SK-N-SH (cell line): ENCODE results near the gene ABHD8. TPM values are rescaled to one million over a fixed set of nuclear protein-coding genes. Genes with fewer than 3 reads are reported as not detected.

Experiments used
- CTCF ChIA-PET: fragments of 300-600, 350-600 bp; formaldehyde crosslinking; extraction: SDS; loops from one replicate; lab custom pipeline; 2021; lab: Yijun Ruan, JAX
- POLR2A ChIA-PET: fragments of 350-600 bp; sonication (Branson Sonifier 250); formaldehyde crosslinking; extraction: SDS; loops from one replicate; lab custom pipeline; 2020; ENCODE audit warnings: antibody characterized with exemption, inconsistent platforms; lab: Yijun Ruan, JAX
- DNase-seq: peaks from one replicate; pipeline ENCODE4 v3.0.0; 2012
- H2AFZ ChIP-seq: fragments of 200-600 bp; sonication (generic); 2 replicates; pipeline ENCODE4 v1.8.1; 2016; ENCODE audit warnings: antibody characterized with exemption, mild to moderate bottlenecking, low read depth
- H3F3A ChIP-seq: fragments of 200-600 bp; sonication (generic); replicated peaks from 2 replicates; pipeline ENCODE3; 2016; ENCODE audit warnings: antibody characterized with exemption, mild to moderate bottlenecking; ENCODE audit not compliant: insufficient read depth
- H3K27ac ChIP-seq, 2 experiments: fragments of 200-500 bp in 1 of 2; fragments of 200-600 bp in 1 of 2; sonication (Bioruptor generic) in 1 of 2; sonication (generic), shearing (Covaris generic) in 1 of 2; 2 replicates each; pipeline versions ENCODE4 v1.5.1 to v1.6.1; 2014 to 2016; ENCODE audit warnings: low read depth in 2 of 2, inconsistent platforms in 1 of 2, low read length in 1 of 2, mild to moderate bottlenecking in 1 of 2, mixed read lengths in 1 of 2
- H3K27me3 ChIP-seq: fragments of 200-600 bp; sonication (generic), shearing (Covaris generic); 2 replicates; pipeline ENCODE4 v1.6.1; 2016; ENCODE audit warnings: mixed run types; ENCODE audit not compliant: insufficient read depth
- H3K36me3 ChIP-seq, 2 experiments: fragments of 200-500 bp in 1 of 2; fragments of 200-600 bp in 1 of 2; sonication (Bioruptor generic) in 1 of 2; sonication (generic) in 1 of 2; replicated peaks in 1 of 2; 2 replicates each; pipeline versions ENCODE3 to v1.5.1; 2014 to 2016; ENCODE audit warnings: low read length in 1 of 2, mild to moderate bottlenecking in 1 of 2; ENCODE audit not compliant: insufficient read depth in 2 of 2, control insufficient read depth in 1 of 2
- H3K4me1 ChIP-seq, 2 experiments: fragments of 200-500 bp in 1 of 2; fragments of 200-600 bp in 1 of 2; sonication (Bioruptor generic) in 1 of 2; sonication (generic), shearing (Covaris generic) in 1 of 2; 2 replicates each; pipeline versions ENCODE4 v1.5.1 to v1.6.1; 2014 to 2016; ENCODE audit warnings: low read depth in 1 of 2, low read length in 1 of 2, mixed run types in 1 of 2; ENCODE audit not compliant: insufficient read depth in 2 of 2, control insufficient read depth in 1 of 2
- H3K4me2 ChIP-seq: fragments of 200-600 bp; sonication (generic), shearing (Covaris generic); 2 replicates; pipeline ENCODE4 v1.6.1; 2017; ENCODE audit warnings: mixed run types
- H3K4me3 ChIP-seq, 2 experiments: fragments of 200-500 bp in 1 of 2; fragments of 200-600 bp in 1 of 2; sonication (Bioruptor generic) in 1 of 2; sonication (generic), shearing (Covaris generic) in 1 of 2; 2 replicates each; pipeline versions ENCODE4 v1.5.1 to v1.8.1; 2014 to 2016; ENCODE audit warnings: low read depth in 2 of 2, inconsistent platforms in 1 of 2, low read length in 1 of 2, mild to moderate bottlenecking in 1 of 2, mixed read lengths in 1 of 2, moderate library complexity in 1 of 2
- H3K79me2 ChIP-seq: fragments of 200-600 bp; sonication (generic); 2 replicates; pipeline ENCODE4 v1.8.1; 2017; ENCODE audit warnings: mild to moderate bottlenecking; ENCODE audit not compliant: insufficient read depth
- H3K9ac ChIP-seq: fragments of 200-600 bp; sonication (generic); 2 replicates; pipeline ENCODE4 v1.6.1; 2017; ENCODE audit warnings: mixed run types
- H3K9me2 ChIP-seq: fragments of 200-600 bp; sonication (generic); 2 replicates; pipeline ENCODE4 v1.6.1; 2017; ENCODE audit warnings: mixed run types
- H3K9me3 ChIP-seq: fragments of 200-600 bp; sonication (generic); 2 replicates; pipeline ENCODE4 v1.6.1; 2017; ENCODE audit warnings: mixed run types, mild to moderate bottlenecking, moderate library complexity
- H4K20me1 ChIP-seq: fragments of 200-600 bp; sonication (generic); 2 replicates; pipeline ENCODE4 v1.6.1; 2017; ENCODE audit warnings: mild to moderate bottlenecking, mixed run types; ENCODE audit not compliant: insufficient read depth
- CTCF ChIP-seq: fragments of 200-600 bp; sonication (generic); IDR thresholded peaks from 2 replicates; pipeline ENCODE4 v1.6.1; 2017; ENCODE audit warnings: antibody characterized with exemption, mild to moderate bottlenecking, moderate library complexity
- ELF1 ChIP-seq: IDR thresholded peaks from 2 replicates; pipeline ENCODE4 v1.4.0; 2012
- EP300 ChIP-seq, 2 experiments: IDR thresholded peaks; 2 replicates each; pipeline versions ENCODE4 v1.4.0 to v1.6.1; 2012; ENCODE audit warnings: borderline replicate concordance in 1 of 2, low read depth in 1 of 2, low read length in 1 of 2
- FOSL2 ChIP-seq: IDR thresholded peaks from 2 replicates; pipeline ENCODE4 v1.4.0; 2012; ENCODE audit warnings: low read depth, mild to moderate bottlenecking, moderate library complexity, borderline replicate concordance
- GABPA ChIP-seq: IDR thresholded peaks from 2 replicates; pipeline ENCODE4 v1.4.0; 2012; ENCODE audit warnings: low read depth, mild to moderate bottlenecking
- JUND ChIP-seq: IDR thresholded peaks from 2 replicates; pipeline ENCODE4 v1.4.0; 2012
- MEF2A ChIP-seq: IDR thresholded peaks from 2 replicates; pipeline ENCODE4 v1.4.0; 2012; ENCODE audit warnings: low read depth, borderline replicate concordance
- MXI1 ChIP-seq: IDR thresholded peaks from 2 replicates; pipeline ENCODE4 v1.6.1; 2012; ENCODE audit warnings: mild to moderate bottlenecking, low read depth, low read length, improper control_type of control experiment
- NRF1 ChIP-seq: IDR thresholded peaks from 2 replicates; pipeline ENCODE4 v1.6.1; 2012; ENCODE audit warnings: low read depth, mild to moderate bottlenecking, low read length
- POLR2AphosphoS5 ChIP-seq: IDR thresholded peaks from 2 replicates; pipeline ENCODE4 v1.6.1; 2012; ENCODE audit warnings: low read depth, low read length
- SMC3 ChIP-seq: IDR thresholded peaks from 2 replicates; pipeline ENCODE4 v1.6.1; 2012; ENCODE audit warnings: low read depth, low read length, improper control_type of control experiment
- TEAD4 ChIP-seq: IDR thresholded peaks from 2 replicates; pipeline ENCODE4 v1.4.0; 2012; ENCODE audit warnings: mild to moderate bottlenecking, borderline replicate concordance; ENCODE audit not compliant: insufficient read depth
- USF1 ChIP-seq: IDR thresholded peaks from 2 replicates; pipeline ENCODE4 v1.4.0; 2012; ENCODE audit warnings: low read depth, borderline replicate concordance
- USF2 ChIP-seq: fragments of 150-350 bp; IDR thresholded peaks from 2 replicates; pipeline ENCODE4 v1.6.1; 2017; ENCODE audit warnings: antibody characterized with exemption, low read length, low read depth, borderline replicate concordance
- YY1 ChIP-seq: IDR thresholded peaks from 2 replicates; pipeline ENCODE4 v1.4.0; 2012; ENCODE audit warnings: low read depth, mild to moderate bottlenecking
- ZBTB33 ChIP-seq: IDR thresholded peaks from 2 replicates; pipeline ENCODE4 v1.4.0; 2012; ENCODE audit warnings: low read depth, borderline replicate concordance
- WGBS: methylation state at CpG from one replicate; pipeline ENCODE4 v1.1.6; 2017; ENCODE audit warnings: low lambda C conversion rate; 5-methylcytosine and 5-hydroxymethylcytosine counted together
- polyA plus RNA-seq, 3 experiments: library from polyadenylated mRNA; depleted of rRNA; stranded (reverse); fragments of >200 nt; gene quantifications; 2 replicates each; pipeline ENCODE4 v1.2.3, GENCODE V29; 2012

Gene ABHD8
- polyA plus RNA-seq, 1 of the 3 experiments (the other 2 are of a cell fraction), result 11.1 TPM

GRCh38 chr19:17340871-17341357 lies 37.7 kb upstream of the ABHD8 start (continued):
- no peak for TF ChIP-seq ZBTB33
- no peak for TF ChIP-seq ELF1
- no peak for TF ChIP-seq USF1
- no peak for TF ChIP-seq YY1

GRCh38 chr19:17340302-17340870 lies 37.2 kb upstream of the ABHD8 start:
- no peak overlapping the region for H3K4me3 ChIP-seq
- peaks cover 6% of the 10 kb centered on the region for H3F3A ChIP-seq
- 94% methylated on average over 21 of the region's 21 CpGs for WGBS
- H3K9me3 ChIP-seq, result no peaks in the 10 kb centered on the region
- no peak overlapping the region for H3K9ac ChIP-seq
- no peak overlapping the region for H3K27ac ChIP-seq
- no peaks in the 10 kb centered on the region for H3K9me2 ChIP-seq
- no peak for TF ChIP-seq GABPA
- no peaks in the 10 kb centered on the region for H3K27me3 ChIP-seq
- no peaks in the 10 kb centered on the region for H4K20me1 ChIP-seq
- CTCF ChIA-PET, result interaction anchor here (1.0 to 3.0 kb wide), 2 partner anchors 45 to 55 kb away, joined by 3 to 12 read pairs; no protein-coding TSS in a partner anchor
- peaks cover 8% of the 10 kb centered on the region; the same call in 1 of the 2 replicates for H3K79me2 ChIP-seq
- no peak for DNase-seq
- no peak overlapping the region for H2AFZ ChIP-seq
- H3K4me1 ChIP-seq, result peaks cover 0 to 9% of the 10 kb centered on the region in 2 experiments; a peak in 1 of 4 replicates
- H3K36me3 ChIP-seq, result peaks cover 0 to 7% of the 10 kb centered on the region in 2 experiments
- POLR2A ChIA-PET, result interaction anchor here (0.6 kb wide), 1 partner anchor 645 kb away, joined by 3 read pairs; no protein-coding TSS in a partner anchor
- H3K4me2 ChIP-seq, result no peak overlapping the region

GRCh38 chr19:17339088-17339741 lies 36.0 kb upstream of the ABHD8 start:
- Histone ChIP-seq H3K9ac (no peak overlapping the region), H4K20me1 (no peaks in the 10 kb centered on the region), H3F3A (peaks cover 6% of the 10 kb centered on the region), H3K27me3 (no peaks in the 10 kb centered on the region), H3K36me3 (peaks cover 0 to 7% of the 10 kb centered on the region in 2 experiments), H3K79me2 (peaks cover 8% of the 10 kb centered on the region; the same call in 1 of the 2 replicates), H2AFZ (no peak overlapping the region), H3K9me2 (no peaks in the 10 kb centered on the region), H3K4me3 (no peak overlapping the region), H3K9me3 (no peaks in the 10 kb centered on the region), H3K27ac (no peak overlapping the region), H3K4me2 (no peak overlapping the region), H3K4me1 (peaks cover 0 to 13% of the 10 kb centered on the region in 2 experiments; a peak in 1 of 4 replicates)
- WGBS, result 91% methylated on average over 34 of the region's 34 CpGs
- POLR2A ChIA-PET, result no interaction called here
- DNase-seq, result peak; percentile 63
- CTCF ChIA-PET, result interaction anchor here (3.0 kb wide), 1 partner anchor 47 kb away, joined by 12 read pairs; no protein-coding TSS in a partner anchor
- TF ChIP-seq EP300 (IDR thresholded peaks at IDR 0.05; ENCODE audit: borderline replicate concordance in 1 of 2, low read depth in 1 of 2, low read length in 1 of 2) (no peak), USF2 (no peak), CTCF (no peak), GABPA (no peak), MXI1 (no peak), POLR2AphosphoS5 (no peak), ZBTB33 (no peak), TEAD4 (no peak), NRF1 (no peak), JUND (no peak), SMC3 (no peak), MEF2A (no peak), FOSL2 (no peak)
